CD4-positive, alpha-beta T cell treated with Interleukin-15 for 1 hour (primary cell): Measurements from ENCODE around the gene CDK3.
"Not testable (repeated sequence)": the region's sequence is repeated elsewhere in the genome, so short reads cannot be mapped to it uniquely, and the experiment has no call there.

Experiments used
- DNase-seq: peaks from one replicate; pipeline ENCODE4 v3.0.0-alpha.2; 2020

Gene CDK3

GRCh38 chr17:76000755-76001521 is at the start of gene CDK3:
Gene CDK3 (plus strand): TSS chr17:76000855. CDS start chr17:76001426, 571 bp downstream.
- DNase-seq = no peak

- DNase-seq = no peak
Measured at GRCh38 chr17:75950855-75951554, 49.6 kb upstream of the CDK3 start.

GRCh38 chr17:75959051-75959838 is 41.4 kb upstream of the CDK3 start:
- DNase-seq = no peak

- no peak for DNase-seq
Measured at GRCh38 chr17:75959839-75960511, 40.7 kb upstream of the CDK3 start.

- no peak for DNase-seq
Measured at GRCh38 chr17:75965468-75965867, 35.2 kb upstream of the CDK3 start.

- not testable (repeated sequence) for DNase-seq
Measured at GRCh38 chr17:75969044-75969443, 31.6 kb upstream of the CDK3 start.

DNA sequence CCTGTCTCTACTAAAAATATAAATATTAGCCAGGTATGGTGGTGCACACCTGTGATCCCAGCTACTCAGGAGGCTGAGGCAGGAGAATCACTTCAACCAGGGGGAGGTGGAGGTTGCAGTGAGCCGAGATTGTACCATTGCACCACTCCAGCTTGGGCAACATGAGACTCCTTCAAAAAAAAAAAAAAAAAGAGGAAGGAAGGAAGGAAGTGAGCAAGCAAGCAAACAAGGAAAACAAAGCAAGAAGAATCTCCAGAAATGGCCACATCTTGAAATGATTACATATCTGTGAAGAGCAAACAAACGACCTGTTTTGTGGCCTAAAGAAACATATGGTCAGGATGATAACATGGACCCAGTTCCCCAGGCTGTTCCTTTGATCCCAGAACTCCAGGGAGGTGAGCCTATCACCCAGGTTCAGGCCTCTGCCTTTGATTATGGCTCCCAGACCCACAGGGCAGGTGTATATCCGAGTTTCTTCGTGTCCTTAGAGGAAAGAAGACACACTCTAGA is 30.6 kb upstream of the CDK3 start:
- peak; percentile 19 for DNase-seq

- no peak for DNase-seq
Measured at GRCh38 chr17:75970626-75971025, 30.0 kb upstream of the CDK3 start.

GRCh38 chr17:75975187-75975586 is 25.5 kb upstream of the CDK3 start:
- DNase-seq = not testable (repeated sequence)

- DNase-seq = no peak
Measured at GRCh38 chr17:75975757-75976174, 24.9 kb upstream of the CDK3 start.

DNA sequence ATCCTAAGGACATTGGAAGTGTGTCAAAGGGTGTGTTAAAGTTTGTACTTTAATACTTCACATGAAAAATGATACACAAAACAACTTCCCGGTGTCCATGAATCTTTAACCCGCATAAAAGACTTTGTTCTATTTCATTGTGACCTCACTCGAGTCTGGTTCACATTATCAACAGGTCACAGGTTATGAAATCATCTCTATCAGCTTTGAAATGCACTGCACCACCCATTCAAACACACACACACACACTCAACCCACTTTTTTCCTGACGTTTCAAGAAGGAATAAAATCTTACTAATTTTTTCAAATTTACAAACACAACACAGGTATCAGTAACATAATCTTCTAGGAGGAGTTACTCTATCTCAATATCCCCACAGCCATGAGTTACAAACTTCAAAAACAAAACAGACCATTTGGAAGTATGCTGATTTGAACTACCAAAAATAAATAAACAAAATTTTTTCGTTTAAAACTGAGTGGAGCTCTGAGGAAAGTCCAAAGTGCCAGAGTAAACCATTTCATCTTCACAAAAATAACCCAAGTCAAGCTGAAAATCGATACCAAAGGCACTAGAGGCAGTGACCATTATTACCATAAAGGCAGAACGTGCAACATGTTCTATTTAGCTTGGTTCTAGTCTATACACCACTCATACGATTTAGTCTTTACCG is 24.3 kb upstream of the CDK3 start:
- DNase-seq = no peak

GRCh38 chr17:75978938-75979704 is 21.5 kb upstream of the CDK3 start, which contains the start of the genes ACOX1 and TEN1:
Gene ACOX1 (minus strand): TSS chr17:75979166. CDS start chr17:75979073, 93 bp downstream.
Gene TEN1 (plus strand): TSS chr17:75979240. CDS start chr17:75986193, 6,953 bp downstream.
- DNase-seq = peak; percentile 95

DNA sequence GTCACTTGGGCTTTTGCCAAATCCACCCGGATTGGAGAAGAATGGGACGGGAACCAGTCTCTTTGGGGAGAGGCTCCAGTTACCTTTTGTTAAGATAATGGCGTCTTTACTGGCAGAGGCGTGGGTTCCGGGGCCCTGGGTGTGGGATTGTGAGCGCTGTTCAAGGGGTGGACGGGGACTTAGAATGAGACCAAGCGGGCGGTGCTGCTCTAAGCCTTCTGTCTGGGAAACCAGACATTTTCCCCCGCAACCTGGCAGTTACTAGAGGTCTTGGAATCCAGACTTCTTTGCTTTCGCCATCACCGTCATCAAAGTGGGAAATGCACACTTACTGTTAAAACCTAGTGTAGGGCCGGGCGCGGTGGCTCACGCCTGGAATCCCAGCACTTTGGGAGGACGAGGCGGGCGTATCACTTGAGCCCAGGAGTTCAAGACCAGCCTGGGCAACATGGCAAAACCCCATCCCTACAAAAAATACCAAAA is 20.9 kb upstream of the CDK3 start:
- DNase-seq = no peak

GRCh38 chr17:75980188-75981018 is 20.3 kb upstream of the CDK3 start:
- no peak for DNase-seq

- DNase-seq = no peak
Measured at GRCh38 chr17:75981019-75981615, 19.5 kb upstream of the CDK3 start.

DNA sequence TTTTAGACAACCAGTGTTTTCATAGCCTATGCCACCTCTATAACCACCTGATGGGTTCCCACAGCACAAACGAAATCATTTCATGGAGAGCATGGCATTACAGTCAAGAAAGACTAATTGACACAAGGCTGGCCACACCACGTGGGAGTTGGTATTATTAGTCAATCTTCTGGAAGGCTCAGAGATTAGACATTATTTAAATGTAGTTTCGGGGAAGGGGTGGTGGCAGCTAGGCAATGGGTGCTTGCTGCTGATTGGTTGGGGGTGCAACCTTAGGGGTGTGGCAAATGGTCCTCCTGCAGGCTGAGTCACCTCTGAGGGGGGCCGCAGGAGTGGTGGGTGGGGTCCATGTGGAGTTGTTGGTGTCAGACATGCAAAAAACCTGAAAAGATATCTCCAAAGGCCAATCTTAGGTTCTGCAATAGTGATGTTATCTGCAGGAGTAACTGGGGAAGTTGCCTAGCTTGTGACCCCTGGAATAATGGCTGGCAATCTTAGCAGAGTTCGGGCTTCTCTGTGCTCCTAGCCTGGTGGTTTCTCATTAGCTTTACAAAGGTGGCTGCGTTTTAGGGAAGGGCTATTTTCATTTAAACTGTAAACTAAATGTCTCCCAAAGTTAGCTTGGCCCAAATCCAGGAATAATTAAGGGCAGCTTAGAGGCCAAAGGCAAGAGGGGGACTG is 17.0 kb upstream of the CDK3 start:
- DNase-seq = peak; percentile 43

- DNase-seq = no peak
Measured at GRCh38 chr17:75985986-75986385, 14.7 kb upstream of the CDK3 start.

GRCh38 chr17:75987041-75987440 is 13.6 kb upstream of the CDK3 start:
- DNase-seq = no peak

DNA sequence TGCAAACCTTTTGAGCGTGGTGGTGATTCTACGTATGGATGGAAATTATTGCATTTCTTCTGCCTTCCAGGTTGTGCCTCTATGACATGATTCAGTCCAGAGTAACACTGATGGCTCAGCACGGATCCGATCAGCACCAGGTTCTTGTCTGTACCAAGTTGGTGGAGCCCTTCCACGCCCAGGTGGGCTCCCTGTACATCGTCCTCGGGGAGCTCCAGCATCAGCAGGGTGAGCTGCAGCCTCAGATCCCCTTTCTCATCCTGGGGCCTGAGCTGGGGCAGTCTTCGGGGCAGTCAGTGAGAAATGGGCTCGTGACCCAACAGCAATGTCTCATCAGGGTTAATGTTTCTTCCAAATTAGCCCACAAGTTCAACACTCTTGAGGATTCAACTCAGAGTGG is 9.3 kb upstream of the CDK3 start:
- DNase-seq = no peak
